HG03520 (cell line): ENCODE data around the gene PLPP3.

Experiments
- ATAC-seq: cut with Tn5 transposase; IDR thresholded peaks from one replicate; pipeline ENCODE4 v1.9.1; 2021; ENCODE audit warnings: mild to moderate bottlenecking, moderate library complexity; ENCODE audit not compliant: unreplicated experiment

The PLPP3 gene

DNA sequence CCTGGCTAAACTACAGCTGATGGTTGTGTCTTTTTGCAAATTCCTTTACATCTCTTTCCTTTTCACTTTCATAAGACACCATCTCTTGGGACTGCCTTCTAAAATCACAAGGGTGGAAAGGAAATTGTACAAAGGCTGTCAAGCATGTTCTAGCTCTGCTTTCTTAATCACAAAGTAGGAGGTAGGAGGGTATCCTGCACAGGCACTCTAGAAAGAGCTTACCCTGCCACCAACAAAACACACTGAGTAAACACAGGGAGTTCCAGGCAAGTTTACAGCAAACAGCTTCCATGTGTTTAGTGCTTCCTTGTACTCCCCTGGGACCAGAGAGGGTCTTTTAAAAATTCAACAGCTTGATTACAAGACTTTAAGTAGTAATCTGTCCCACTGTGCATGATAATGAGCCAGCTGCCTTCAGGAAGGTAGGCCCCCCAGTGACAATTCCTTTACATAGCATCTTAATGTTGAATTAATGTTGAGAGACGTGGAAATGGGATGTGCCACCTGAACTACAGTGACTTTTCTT, 2.4 kb downstream of the PLPP3 start:
- ATAC-seq: no peak

DNA sequence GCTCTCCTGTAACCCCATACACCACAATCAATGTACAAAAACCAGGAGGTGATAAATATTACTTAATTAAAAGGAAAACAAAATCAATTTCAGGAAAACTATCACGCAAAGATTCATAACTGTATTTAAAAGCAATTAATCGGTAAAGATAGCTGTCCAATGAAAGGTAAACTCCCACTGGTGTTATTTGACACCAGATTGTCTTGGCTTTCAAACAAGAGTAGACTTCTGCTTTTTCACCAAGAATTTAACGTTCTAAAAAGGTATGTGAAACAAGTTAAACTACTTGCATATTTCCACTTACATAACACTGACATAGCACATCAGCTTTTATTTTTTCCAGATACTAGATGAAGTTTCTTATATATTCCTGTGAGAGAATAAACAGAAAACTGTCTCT, 3.5 kb downstream of the PLPP3 start:
- no peak for ATAC-seq

- ATAC-seq: no peak
Observed at GRCh38 chr1:56574794-56575193, 4.6 kb downstream of the PLPP3 start.

GRCh38 chr1:56573311-56573710, 6.1 kb downstream of the PLPP3 start:
- ATAC-seq: no peak

DNA sequence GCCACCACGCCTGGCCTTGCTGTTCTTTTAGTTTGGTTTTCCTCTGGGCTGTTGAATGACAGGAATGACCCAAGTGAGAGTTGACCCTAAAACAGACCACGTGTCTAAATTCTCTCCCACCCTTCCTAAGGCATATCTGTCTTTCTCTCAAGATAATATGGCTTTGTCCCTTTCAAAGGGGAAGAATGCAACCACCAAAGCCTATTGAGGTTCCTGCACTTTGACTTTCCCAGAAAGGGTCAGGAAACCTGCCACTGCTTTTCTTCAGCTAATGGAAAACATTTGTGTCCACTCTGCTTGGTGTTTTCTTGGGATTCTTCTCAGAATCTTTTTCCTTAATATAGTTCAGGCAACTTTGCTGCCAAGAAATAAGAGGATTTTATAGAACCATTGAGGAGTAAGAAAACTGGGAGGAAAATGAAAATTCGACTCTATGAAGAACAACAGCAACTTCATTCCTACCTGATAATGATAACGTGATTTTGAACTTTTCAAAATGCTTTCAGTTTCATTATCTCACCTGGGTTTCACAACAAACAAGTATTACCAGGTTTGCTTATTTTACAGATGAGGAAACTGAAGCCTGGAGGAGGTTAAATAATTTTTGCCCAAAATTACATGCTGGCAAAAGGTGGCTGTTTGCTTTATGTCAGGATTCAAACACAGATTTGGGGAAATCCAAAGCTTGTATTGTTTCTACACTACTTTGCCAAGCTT, 6.9 kb downstream of the PLPP3 start:
- ATAC-seq: no peak

DNA sequence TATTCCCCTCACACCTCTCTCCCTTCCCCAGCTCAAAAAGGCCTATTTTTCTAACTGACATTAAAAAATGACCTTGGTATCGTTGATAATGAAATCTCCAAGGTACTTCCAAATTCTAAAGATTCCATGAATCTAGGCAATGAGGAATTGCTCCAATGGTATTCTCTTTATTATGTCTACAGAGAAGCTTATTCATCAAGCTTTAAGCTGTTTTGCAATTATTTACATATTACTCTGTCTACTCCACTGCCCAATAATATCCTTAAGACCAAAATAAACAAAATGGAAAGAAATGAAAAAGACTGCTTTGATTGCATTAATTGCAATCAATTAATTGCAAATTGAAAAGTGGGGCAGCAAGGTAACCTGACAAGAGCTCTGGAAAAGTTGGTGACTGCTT, 7.9 kb downstream of the PLPP3 start:
- no peak for ATAC-seq

DNA sequence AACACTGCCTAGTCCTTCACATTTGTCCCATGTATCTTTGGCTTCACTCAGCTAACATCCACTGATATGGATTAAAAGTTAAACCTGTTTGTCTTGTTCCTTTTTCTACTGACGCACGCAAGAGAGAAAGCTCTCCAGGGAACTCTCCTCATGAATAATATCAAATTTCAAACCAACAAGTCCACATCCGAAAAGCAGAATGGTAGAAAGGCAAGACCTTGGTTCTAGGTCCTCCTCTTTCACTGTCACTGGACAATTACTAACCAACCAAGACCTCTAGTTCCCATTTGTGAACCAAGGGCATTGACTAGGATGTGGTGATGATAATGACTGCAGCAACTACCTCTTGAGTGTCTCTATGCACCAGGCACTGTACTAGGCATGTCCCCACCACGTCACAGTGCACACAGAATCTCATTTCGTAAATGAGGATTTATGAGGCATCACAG, 8.4 kb downstream of the PLPP3 start:
- ATAC-seq: no peak

DNA sequence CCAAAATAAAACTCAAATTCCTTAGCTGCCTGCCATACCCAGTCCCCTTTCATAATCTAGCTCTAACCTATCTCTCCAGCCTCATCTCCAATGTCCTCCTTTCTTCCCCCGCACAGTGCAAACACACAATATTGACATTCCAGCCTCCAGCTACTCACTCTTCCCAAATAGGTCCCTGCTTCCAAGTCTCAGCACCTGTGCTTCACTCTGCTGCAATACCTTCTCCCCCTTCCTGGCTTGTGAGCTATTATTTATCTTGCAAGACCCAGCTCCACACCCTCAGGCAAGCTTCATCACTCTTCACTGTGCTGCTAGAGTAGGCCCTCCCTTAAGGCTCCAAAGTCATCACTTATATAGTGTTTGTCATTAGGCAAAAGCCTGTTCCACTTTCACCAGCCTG, 9.7 kb downstream of the PLPP3 start:
- no peak for ATAC-seq

GRCh38 chr1:56566994-56567393, 12.4 kb downstream of the PLPP3 start:
- ATAC-seq: no peak

DNA sequence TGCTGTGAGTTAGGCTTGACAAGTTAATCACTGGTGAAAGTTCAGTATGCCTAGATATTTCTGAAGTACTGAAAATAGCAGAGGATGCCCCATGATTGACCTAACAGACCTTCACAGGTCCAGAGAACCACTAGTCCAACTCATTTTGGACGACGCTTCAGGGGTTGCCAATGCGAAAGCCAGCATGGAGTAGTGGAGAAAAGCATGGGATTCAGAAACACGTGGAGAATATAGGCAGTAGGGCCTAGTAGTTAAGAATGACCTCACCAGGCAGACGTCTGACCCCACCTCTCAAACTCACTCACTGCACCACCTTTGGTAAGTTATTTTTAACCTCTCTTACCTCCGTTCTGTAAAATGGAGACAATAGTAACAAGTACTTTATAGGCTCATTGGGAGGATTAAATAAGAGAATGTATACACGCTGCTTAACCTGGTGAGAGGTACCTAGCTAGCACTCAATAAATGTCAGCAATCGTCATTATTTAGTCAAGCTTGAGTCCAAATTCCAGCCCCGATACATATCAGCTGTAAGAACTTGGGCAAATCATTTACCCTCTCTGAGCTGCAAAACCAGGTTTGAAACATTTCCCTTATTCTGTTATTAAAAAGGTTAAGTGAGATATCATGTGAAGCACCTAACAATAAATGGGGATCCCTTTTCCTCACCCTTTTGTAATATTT, 13.2 kb downstream of the PLPP3 start:
- ATAC-seq: no peak

GRCh38 chr1:56564615-56565014, 14.7 kb downstream of the PLPP3 start:
- ATAC-seq: no peak

GRCh38 chr1:56563568-56563967, 15.8 kb downstream of the PLPP3 start:
- no peak for ATAC-seq

- ATAC-seq: no peak
Observed at GRCh38 chr1:56562891-56563452, 16.4 kb downstream of the PLPP3 start.

DNA sequence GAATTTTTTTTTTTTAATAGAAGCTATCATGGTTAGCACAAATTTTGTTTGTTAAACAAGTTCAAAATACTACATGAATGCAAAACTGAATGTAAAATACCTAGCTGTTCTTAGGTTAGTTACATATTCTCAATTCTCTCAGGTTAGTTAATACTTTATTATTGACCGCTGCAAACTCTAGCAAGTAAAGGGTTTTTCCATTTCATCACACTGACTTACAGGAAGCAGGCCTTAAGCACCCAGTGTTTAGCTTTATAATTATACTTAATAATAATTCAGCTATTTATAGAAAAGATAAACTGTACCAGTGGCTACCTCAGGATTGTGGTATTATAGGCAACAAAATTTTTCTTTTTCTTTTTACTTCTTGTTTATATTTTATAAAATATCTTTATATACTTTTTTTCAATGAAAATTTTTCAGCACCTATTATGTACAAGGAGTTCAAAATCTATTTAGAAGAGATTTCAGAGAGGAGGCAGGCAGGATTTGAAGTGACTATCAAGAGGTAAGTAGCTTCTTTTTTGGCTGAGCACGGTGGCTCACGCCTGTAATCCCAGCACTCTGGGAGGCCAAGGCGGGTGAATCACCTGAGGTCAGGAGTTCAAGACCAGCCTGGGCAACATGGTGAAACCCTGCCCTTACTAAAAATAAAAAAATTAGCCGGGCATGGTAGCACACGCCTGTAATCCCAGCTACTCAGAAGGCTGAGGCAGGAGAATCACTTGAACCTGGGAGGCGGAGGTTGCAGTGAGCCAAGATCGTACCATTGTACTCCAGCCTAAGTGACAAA, 17.9 kb downstream of the PLPP3 start:
- no peak for ATAC-seq

GRCh38 chr1:56557746-56558145, 21.6 kb downstream of the PLPP3 start:
- no peak for ATAC-seq

- ATAC-seq: no peak
Observed at GRCh38 chr1:56555448-56555847, 23.9 kb downstream of the PLPP3 start.

GRCh38 chr1:56553046-56553445, 26.3 kb downstream of the PLPP3 start:
- no peak for ATAC-seq

DNA sequence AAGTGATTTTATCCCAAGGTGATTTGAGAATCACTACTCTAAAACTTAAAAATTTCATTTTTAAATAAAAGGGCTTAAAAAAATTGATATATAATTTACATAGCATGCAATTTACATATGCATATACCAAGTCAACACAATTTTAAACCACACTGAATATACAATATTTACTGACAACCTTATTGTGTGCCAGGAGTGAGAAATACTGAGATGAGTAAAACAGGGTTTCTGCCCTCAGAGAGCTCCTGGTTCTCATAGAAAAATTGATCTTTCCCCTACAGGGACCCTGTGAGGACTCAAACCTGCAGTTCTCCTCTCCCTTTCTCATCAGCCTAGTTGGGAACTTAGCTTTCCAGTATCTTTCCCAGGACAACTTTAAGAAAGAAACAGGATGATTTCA, 27.0 kb downstream of the PLPP3 start:
- ATAC-seq: no peak

GRCh38 chr1:56551691-56552090, 27.7 kb downstream of the PLPP3 start:
- no peak for ATAC-seq

DNA sequence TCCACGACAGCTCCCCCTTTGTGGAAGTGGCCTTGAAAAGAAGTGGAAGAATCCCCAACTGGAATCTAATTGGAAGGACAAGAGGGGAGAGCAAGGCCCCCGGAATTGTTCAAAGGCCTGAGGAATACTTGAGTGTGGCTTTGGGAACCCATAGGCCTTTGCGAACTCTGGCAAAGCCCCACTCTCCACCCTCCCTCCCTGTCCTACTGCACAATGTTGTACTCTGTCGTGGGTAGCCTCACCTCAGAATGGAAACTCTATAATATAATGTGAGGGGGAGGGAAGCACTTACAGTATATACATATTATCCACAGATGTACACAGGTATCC, 28.5 kb downstream of the PLPP3 start:
- ATAC-seq: no peak

DNA sequence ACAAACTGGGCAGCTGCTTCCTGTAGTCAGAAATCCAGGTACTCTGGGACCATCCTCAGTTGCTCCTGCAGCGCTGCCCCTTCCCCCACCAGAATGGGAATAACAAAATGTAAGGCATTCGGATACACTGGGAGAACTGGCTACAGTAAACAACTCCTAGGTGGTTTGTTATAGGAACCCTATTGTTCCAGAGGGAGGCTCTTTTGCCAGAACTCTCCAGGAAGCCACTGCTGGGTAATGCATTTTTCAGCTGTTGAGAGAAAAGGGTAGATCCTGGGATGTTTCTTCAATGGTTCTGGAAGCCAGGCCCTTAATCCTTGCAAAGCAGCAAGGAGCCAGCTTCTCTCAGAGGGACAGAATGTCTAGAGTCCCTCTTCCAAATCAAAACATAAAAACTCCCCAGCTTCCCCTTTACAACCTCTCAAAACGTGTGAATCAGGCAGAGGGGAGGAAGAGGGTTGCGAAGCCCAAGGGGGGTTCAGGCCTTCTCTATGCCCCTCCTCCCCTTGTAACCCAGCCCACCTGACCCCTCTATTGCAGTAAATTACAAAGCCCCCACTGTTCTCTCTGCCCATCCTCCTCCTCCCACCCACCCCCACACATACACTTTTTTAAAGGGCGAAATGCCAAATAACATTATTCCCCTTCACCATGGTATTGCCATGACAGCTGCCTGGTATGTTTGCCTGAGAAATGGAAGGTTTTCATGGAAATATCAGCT, 29.1 kb downstream of the PLPP3 start:
- ATAC-seq: no peak
